Right cardiac atrium (tissue), 5 donors: ENCODE data around the gene CAMK4. TPM values are rescaled to one million over a fixed set of nuclear protein-coding genes. Genes with fewer than 3 reads are reported as not detected.

Experiments used
- ATAC-seq, 2 donors: fragments of 200-7000 bp; cut with Tn5 transposase; one replicate each; pipeline versions ENCODE4 v1.8.0 to v1.9.1; 2020; ENCODE audit warnings: moderate library complexity in 2 of 2, mild to moderate bottlenecking in 1 of 2
- DNase-seq, 3 donors: peaks; one replicate each; pipeline ENCODE4 v3.0.0-alpha.2; 2020
- H3K27ac ChIP-seq: one replicate; pipeline ENCODE4 v1.5.1; 2013; ENCODE audit warnings: mild to moderate bottlenecking, low read length, control low read depth, moderate library complexity
- H3K27me3 ChIP-seq: one replicate; pipeline ENCODE4 v1.6.1; 2013; ENCODE audit not compliant: control insufficient read depth, insufficient read depth
- H3K4me1 ChIP-seq: one replicate; pipeline ENCODE4 v1.6.1; 2013; ENCODE audit warnings: low read length; ENCODE audit not compliant: control insufficient read depth, insufficient read depth
- H3K4me3 ChIP-seq: one replicate; pipeline ENCODE4 v1.5.1; 2013; ENCODE audit warnings: low read length, control low read depth
- H3K9me3 ChIP-seq: one replicate; pipeline ENCODE4 v1.6.1; 2013; ENCODE audit warnings: low read length; ENCODE audit not compliant: control insufficient read depth
- WGBS: extraction: QIAGEN DNeasy Blood & Tissue Kit; methylation state at CpG from one replicate; pipeline ENCODE4 v1.1.7; 2013; 5-methylcytosine and 5-hydroxymethylcytosine counted together
- intact Hi-C, 4 donors: fragments of 100-400 bp; cut with DNase I; formaldehyde crosslinking; loops; one replicate each; pipeline versions ENCODE4 v1.11.0 to v1.14.0; 2022 to 2023
- polyA plus RNA-seq: library from polyadenylated mRNA; stranded (reverse); fragments of 200-250 nt; gene quantifications from one replicate; pipeline ENCODE4 v1.2.3, GENCODE V29; 2013
- total RNA-seq, 4 donors: library from RNA; stranded (reverse); fragmentation: NEBNext Ultra II Directional; extraction: Animal tissue kit (Norgen Biotek cat#: 25700); gene quantifications; one replicate each; pipeline ENCODE4 v1.2.1, GENCODE V29; 2021
- donor health status: healthy with polysubstance abuse.
- donor health status: DM: no; HTN: yes; CAD: no.
- donor health status: DM: no; HTN: no; CAD: no.
- donor health status: DM: no; HTN: yes; CAD: no; lungs with severe emphysema.
- donor health status: DM: yes; HTN: yes; CAD: no.

Gene CAMK4
- total and polyA plus RNA-seq, 5 donors: 0.25 to 0.66 (median 0.60) TPM; not detected in 1

DNA sequence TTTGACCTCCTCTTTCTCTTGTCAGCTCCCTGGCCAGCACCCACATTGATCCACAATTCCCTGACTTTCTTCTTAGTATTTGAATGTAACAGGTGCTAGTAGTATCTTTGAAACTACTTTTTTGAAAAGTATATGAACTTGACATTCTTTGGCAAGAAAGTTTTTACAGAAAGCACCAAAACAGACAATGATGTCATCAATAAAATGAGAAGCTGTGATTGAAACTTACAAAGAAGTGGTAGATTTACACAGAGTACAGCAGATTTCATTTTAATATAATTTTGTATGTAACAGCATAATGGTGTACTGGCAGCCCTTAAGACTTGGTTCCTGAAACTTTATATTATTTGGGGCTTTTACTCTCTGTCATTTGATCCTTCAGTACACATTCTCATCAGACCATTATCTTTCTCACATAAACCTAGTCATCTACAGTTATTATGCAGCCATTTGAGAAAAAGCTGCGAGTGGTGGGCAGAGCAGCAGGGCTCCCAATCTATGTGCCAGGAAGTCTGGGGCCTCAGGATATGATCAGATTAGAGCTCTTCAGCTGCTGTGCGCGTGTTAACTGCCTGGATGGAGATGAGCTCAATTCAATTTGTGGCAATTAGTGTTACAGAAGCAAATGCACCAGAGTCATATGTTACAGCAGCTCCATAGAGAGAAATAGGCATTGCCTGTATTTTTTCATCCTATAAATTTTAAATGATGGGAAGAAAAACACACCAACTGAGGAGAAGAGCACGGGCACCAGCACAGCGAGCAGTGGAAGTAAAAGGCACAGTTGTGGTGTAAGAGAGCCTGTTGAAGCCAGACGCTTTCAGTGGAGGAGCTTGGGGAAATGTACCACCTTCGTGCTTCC is 162.0 kb downstream of the CAMK4 start:
- ATAC-seq: no peak
- H3K27me3 ChIP-seq: no peaks in the 10 kb centered on the region
- H3K4me3 ChIP-seq: no peak overlapping the region
- no peak for DNase-seq
- H3K4me1 ChIP-seq: no peaks in the 10 kb centered on the region
- intact Hi-C loops: no loop called here
- no peaks in the 10 kb centered on the region for H3K9me3 ChIP-seq
- WGBS: 63% methylated on average over 7 of the region's 7 CpGs
- no peak overlapping the region for H3K27ac ChIP-seq

DNA sequence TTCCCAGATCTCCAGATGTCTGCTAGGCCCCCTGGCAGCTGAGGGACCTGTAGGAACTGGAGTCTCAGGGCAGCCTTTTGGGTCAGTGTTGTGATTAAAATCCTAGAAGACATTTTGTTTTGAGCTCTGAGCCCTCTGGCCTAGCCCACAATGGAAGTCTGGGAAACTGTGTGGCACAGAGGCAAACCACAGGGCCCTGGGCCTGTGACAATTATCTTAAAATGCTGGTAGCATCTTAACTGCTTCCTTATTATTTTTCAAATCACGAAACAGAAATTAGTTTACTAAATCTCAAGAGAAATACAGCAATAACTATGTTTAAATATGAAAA is 162.6 kb downstream of the CAMK4 start:
- Histone ChIP-seq H3K27me3 (no peaks in the 10 kb centered on the region), H3K4me1 (no peaks in the 10 kb centered on the region), H3K9me3 (no peaks in the 10 kb centered on the region), H3K27ac (no peak overlapping the region), H3K4me3 (no peak overlapping the region)
- intact Hi-C loops: no loop called here
- no peak for ATAC-seq
- WGBS: 71% methylated on average over 1 of the region's 1 CpG
- DNase-seq: no peak

DNA sequence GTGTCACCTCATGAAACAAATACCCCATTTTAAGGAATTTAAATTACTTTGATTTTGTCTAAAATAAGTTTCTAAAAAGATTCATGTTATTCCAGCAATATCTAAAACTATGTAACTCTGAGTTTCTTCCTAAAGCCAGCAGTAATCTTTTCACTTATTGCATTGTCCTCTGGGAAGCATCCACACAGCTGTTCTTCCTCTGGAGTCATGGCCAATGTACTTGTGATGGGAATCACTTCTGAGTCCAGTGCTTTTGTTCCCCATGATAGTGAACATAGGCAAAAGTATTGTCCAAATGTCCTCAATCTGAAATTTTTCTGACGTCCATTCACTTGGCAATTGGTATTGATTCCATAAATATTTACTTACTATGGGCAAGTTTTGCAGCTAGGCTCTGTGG is 163.2 kb downstream of the CAMK4 start:
- H3K9me3 ChIP-seq: no peaks in the 10 kb centered on the region
- DNase-seq (no peak), ATAC-seq (no peak)
- no peak overlapping the region for H3K27ac ChIP-seq
- intact Hi-C loops: no loop called here
- H3K4me3 ChIP-seq: no peak overlapping the region
- 0% methylated on average over 1 of the region's 1 CpG for WGBS
- no peaks in the 10 kb centered on the region for H3K4me1 ChIP-seq
- H3K27me3 ChIP-seq: no peaks in the 10 kb centered on the region

DNA sequence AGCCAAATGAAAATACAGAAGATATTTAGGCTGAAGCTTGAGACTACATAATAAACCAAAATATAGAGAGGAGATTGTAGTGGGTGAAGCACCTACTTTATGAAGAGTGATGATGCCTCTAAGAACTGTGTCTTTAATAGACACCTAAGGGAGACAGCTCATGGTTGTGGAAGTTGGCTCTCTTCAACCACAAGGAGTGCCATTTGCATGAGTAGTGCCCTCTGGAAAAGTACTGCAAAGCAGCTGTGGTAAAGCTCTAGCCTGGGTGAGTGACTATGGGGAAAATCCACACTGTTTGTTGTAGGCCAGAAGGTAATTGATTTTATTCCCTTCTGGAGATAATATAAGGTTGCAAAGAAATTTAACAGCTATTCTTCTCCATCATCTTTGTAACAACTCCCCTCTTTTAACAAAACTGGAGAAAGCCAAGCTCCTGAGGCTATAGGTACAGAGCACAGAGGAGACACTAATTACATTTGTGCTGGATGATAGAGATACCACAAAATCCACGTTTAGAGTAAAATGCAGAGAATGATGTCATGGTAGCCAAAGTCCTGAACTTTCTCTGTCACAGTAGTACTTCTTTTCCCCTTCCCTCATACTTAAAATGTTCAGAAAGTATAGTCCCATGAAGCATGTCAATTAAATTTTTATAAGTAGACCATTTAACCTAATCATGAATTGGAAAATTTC is 165.4 kb downstream of the CAMK4 start:
- WGBS: 36% methylated on average over 1 of the region's 1 CpG

DNA sequence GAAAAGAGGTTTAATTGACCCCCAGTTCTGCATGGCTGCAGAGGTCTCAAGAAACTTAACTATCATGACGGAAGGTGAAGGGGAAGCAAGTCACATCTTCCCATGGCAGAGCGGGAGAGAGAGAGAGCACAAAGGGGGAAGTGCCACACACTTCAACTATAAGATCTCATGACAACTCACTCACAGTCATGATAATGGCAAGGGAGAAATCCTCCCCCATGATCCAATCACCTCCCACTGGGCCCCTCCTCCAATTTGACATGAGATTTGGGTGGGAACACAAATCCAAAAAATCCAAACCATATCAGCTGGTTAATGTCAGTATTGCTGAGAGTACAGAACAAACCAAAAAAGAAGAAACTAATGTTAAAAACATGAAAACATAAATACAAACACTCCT is 168.0 kb downstream of the CAMK4 start:
- Histone ChIP-seq H3K27me3 (no peaks in the 10 kb centered on the region), H3K27ac (no peak overlapping the region), H3K4me3 (no peak overlapping the region), H3K9me3 (no peaks in the 10 kb centered on the region), H3K4me1 (no peaks in the 10 kb centered on the region)
- DNase-seq (no peak), ATAC-seq (no peak)
- intact Hi-C loops: no loop called here
- 78% methylated on average over 2 of the region's 2 CpGs for WGBS

More for the DNA sequence above, 165.4 kb downstream of the CAMK4 start:
- intact Hi-C loops: no loop called here
- no peak overlapping the region for H3K4me3 ChIP-seq
- H3K27me3 ChIP-seq: no peaks in the 10 kb centered on the region
- no peak overlapping the region for H3K27ac ChIP-seq
- ATAC-seq (no peak), DNase-seq (no peak)
- no peaks in the 10 kb centered on the region for H3K4me1 ChIP-seq
- H3K9me3 ChIP-seq: no peaks in the 10 kb centered on the region

DNA sequence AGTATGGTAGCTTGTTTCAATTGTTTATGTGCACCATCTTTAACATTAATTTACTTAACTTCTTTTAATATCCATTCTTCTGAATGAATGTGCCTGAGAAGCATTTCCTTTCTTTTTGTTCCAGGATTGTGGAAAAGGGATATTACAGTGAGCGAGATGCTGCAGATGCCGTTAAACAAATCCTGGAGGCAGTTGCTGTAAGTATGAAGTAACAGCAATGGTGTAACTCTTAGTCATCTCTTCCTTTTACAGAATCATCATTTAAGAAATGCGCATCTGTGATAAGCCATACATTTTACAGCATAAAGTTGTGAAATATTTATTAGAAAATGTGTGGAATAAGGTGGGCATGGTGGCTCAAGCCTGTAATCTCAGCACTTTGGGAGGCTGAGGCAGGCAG is 170.4 kb downstream of the CAMK4 start:
- H3K27ac ChIP-seq: no peak overlapping the region
- H3K9me3 ChIP-seq: no peaks in the 10 kb centered on the region
- ATAC-seq (no peak), DNase-seq (no peak)
- no peaks in the 10 kb centered on the region for H3K4me1 ChIP-seq
- intact Hi-C loops: no loop called here
- no peak overlapping the region for H3K4me3 ChIP-seq
- WGBS: 80% methylated on average over 3 of the region's 3 CpGs
- no peaks in the 10 kb centered on the region for H3K27me3 ChIP-seq

DNA sequence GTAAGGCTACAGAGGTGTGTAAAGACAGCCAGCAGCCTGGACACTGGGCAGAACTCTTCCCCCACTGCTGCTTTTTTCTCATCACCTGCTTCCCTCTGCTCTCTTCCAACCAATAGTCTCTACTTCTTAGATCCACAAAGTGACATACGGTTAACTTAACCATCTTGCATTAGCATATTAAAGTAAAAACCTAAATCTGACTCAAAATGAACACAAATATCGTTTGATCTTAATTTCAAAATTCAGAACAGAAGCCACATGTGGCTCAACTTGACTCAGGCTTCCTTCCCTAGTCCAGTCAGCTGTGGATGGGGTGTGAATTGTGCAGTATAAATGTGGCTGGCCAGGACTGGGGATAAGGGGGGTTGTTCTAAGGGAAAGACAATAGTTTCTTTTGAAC is 173.8 kb downstream of the CAMK4 start:
- no peaks in the 10 kb centered on the region for H3K9me3 ChIP-seq
- no peaks in the 10 kb centered on the region for H3K27me3 ChIP-seq
- ATAC-seq (no peak), DNase-seq (no peak)
- no peaks in the 10 kb centered on the region for H3K4me1 ChIP-seq
- WGBS: 85% methylated on average over 2 of the region's 2 CpGs
- no peak overlapping the region for H3K4me3 ChIP-seq
- H3K27ac ChIP-seq: no peak overlapping the region
- intact Hi-C loops: no loop called here

DNA sequence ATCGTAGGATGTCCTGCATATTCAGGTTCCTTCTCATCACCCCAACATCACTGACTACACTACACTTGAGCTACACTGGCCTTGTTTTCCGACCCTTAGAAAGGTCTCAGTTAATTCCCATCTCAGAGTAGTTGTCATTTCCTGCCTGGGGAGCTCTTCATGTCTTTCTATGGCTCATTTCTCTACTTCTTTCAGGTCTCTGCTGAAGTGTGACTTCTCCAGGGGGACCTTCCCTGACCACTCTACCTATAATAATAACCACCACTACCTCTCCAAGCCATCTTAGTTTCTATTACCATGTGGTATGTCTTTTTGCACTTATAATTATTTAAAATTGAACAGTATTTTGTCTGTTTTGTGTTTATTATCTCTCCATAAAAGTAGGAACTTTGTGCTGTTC is 174.9 kb downstream of the CAMK4 start:
- no peak overlapping the region for H3K27ac ChIP-seq
- no peaks in the 10 kb centered on the region for H3K9me3 ChIP-seq
- WGBS: 40% methylated on average over 2 of the region's 2 CpGs
- ATAC-seq (no peak), DNase-seq (no peak)
- no peak overlapping the region for H3K4me3 ChIP-seq
- intact Hi-C loops: no loop called here
- H3K27me3 ChIP-seq: no peaks in the 10 kb centered on the region
- H3K4me1 ChIP-seq: no peaks in the 10 kb centered on the region

DNA sequence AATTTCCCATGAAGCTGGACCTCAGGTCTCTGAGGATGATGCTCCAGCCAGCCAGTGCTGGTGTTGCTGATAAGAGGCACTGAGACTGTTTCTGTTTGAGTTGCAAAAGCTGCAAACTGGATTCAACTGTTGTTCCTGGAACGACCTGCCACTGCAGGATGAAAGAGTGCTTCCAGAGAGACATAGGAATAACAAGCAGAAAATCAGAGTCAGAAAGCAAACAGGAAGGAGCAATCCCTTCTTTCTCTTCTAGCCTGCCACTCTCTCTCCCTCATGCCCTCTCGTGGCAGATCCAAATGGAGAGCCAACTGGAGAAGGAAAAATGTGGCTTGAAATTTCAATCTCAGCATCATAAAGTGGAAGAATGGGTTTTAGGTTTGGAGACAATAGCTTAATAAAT is 177.7 kb downstream of the CAMK4 start:
- no peak for DNase-seq
- H3K27me3 ChIP-seq: no peaks in the 10 kb centered on the region
- no peaks in the 10 kb centered on the region for H3K9me3 ChIP-seq
- no peak for ATAC-seq
- no peak overlapping the region for H3K4me3 ChIP-seq
- WGBS: 48% methylated on average over 2 of the region's 2 CpGs
- no peaks in the 10 kb centered on the region for H3K4me1 ChIP-seq
- intact Hi-C loops: no loop called here
- no peak overlapping the region for H3K27ac ChIP-seq

DNA sequence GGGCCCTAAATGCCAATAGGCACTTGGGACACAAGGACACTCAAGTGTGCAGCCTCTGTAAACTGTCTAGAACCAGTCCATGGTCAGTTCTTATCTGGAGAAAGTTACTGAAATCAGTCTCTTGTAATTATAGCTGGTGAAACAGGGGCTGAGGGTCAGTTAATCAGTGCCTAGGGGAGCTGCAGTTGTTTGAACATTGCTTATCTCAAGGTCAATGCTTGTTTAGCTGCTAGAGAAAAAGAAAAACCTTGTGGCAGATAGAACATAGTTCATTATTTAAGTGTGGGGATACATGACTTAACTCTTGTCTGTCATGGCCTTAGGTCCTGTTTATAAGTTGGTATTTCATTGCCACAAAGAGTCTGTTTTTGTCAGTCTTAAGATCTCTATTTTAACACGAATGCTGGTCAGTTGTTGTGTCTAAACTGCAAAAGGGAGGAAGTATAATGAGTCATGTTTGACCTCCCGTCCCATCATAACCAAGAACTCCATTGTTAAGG is 180.1 kb downstream of the CAMK4 start:
- intact Hi-C loops: no loop called here
- H3K27ac ChIP-seq: no peak overlapping the region
- WGBS: 66% methylated on average over 2 of the region's 2 CpGs

DNA sequence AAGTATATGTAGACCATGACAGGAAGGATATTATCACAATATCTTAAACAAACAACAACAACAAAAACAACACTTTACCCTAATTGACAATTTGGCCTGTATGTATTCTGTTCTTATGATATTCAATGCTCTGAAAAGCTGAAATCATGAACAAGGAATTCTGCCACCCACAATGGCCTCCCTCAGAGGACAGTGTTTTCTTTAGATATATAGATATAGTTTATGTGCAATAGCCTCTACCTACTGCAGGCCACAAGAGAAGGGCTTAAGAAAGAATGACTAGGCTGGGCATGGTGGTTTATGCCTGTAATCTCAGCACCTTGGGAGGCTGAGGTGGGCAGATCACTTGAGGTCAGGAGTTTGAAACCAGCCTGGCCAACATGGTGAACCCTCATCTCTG is 183.4 kb downstream of the CAMK4 start:
- Histone ChIP-seq H3K9me3 (no peaks in the 10 kb centered on the region), H3K27me3 (no peaks in the 10 kb centered on the region), H3K4me1 (no peaks in the 10 kb centered on the region), H3K27ac (no peak overlapping the region), H3K4me3 (no peak overlapping the region)
- intact Hi-C loops: no loop called here
- no peak for ATAC-seq
- no peak for DNase-seq

More for the DNA sequence above, 180.1 kb downstream of the CAMK4 start:
- ATAC-seq (no peak), DNase-seq (no peak)
- Histone ChIP-seq H3K9me3 (no peaks in the 10 kb centered on the region), H3K4me3 (no peak overlapping the region), H3K27me3 (no peaks in the 10 kb centered on the region), H3K4me1 (no peaks in the 10 kb centered on the region)
